Hypothalamus (tissue), 51 donors: ENCODE measurements around the gene CARMIL1.
A peak's percentile ranks its signal among the peaks of the same experiment; 100 is the strongest.
"Not testable (repeated sequence)": the region's sequence is repeated elsewhere in the genome, so short reads cannot be mapped to it uniquely, and the experiment has no call there.

Experiments
- DNase-seq, 51 donors: peaks; one replicate each; lab custom pipeline; 2025; lab: John Stamatoyannopoulos, UW

Gene CARMIL1

GRCh38 chr6:25365154-25365553 is 86.0 kb downstream of the CARMIL1 start:
- DNase-seq: no peak

- DNase-seq: no peak
These were observed 87.8 kb downstream of the CARMIL1 start for GRCh38 chr6:25366903-25367545.

GRCh38 chr6:25369036-25369432 is 89.9 kb downstream of the CARMIL1 start:
- DNase-seq: peak in 8 of 51 donors; percentile 3 to 18 (median 11)

GRCh38 chr6:25369433-25370177 is 90.4 kb downstream of the CARMIL1 start:
- peak in 13 of 51 donors; percentile 4 to 30 (median 14) for DNase-seq

GRCh38 chr6:25370178-25371036 is 91.2 kb downstream of the CARMIL1 start:
- no peak for DNase-seq

GRCh38 chr6:25371037-25371347 is 91.8 kb downstream of the CARMIL1 start:
- no peak for DNase-seq

GRCh38 chr6:25375125-25375524 is 96.0 kb downstream of the CARMIL1 start:
- DNase-seq: no peak

GRCh38 chr6:25377664-25378063 is 98.5 kb downstream of the CARMIL1 start:
- DNase-seq: no peak

GRCh38 chr6:25381077-25381476 is 101.9 kb downstream of the CARMIL1 start:
- DNase-seq: no peak

- not testable (repeated sequence) for DNase-seq
These were observed 103.3 kb downstream of the CARMIL1 start for GRCh38 chr6:25382476-25382875.

GRCh38 chr6:25384234-25384633 is 105.1 kb downstream of the CARMIL1 start:
- DNase-seq: no peak

GRCh38 chr6:25384967-25385366 is 105.8 kb downstream of the CARMIL1 start:
- no peak for DNase-seq

- DNase-seq: no peak
These were observed 108.3 kb downstream of the CARMIL1 start for GRCh38 chr6:25387483-25387882.

- DNase-seq: no peak
These were observed 108.7 kb downstream of the CARMIL1 start for GRCh38 chr6:25387911-25388310.

GRCh38 chr6:25388776-25389175 is 109.6 kb downstream of the CARMIL1 start:
- no peak for DNase-seq

GRCh38 chr6:25389471-25389870 is 110.3 kb downstream of the CARMIL1 start:
- no peak for DNase-seq

- DNase-seq: no peak
These were observed 113.2 kb downstream of the CARMIL1 start for GRCh38 chr6:25392372-25392771.

- DNase-seq: no peak
These were observed 116.6 kb downstream of the CARMIL1 start for GRCh38 chr6:25395731-25396130.

- no peak for DNase-seq
These were observed 118.2 kb downstream of the CARMIL1 start for GRCh38 chr6:25397406-25397805.

- DNase-seq: no peak
These were observed 120.7 kb downstream of the CARMIL1 start for GRCh38 chr6:25399885-25400284.

- no peak for DNase-seq
These were observed 122.5 kb downstream of the CARMIL1 start for GRCh38 chr6:25401711-25402110.

- no peak for DNase-seq
These were observed 123.0 kb downstream of the CARMIL1 start for GRCh38 chr6:25402125-25402524.
